ENCODE measurements around the gene DUSP9.
A peak's percentile ranks its signal among the peaks of the same experiment; 100 is the strongest.

The DUSP9 gene

GRCh38 chrX:153649178-153649914 is 2.3 kb downstream of the DUSP9 start:
- DNase-seq, result peak; percentile 10

GRCh38 chrX:153649915-153650782 is 3.1 kb downstream of the DUSP9 start:
- no peak for DNase-seq

- no peak for DNase-seq
Measured at GRCh38 chrX:153650959-153651358, 4.0 kb downstream of the DUSP9 start.

- no peak for DNase-seq
Measured at GRCh38 chrX:153651540-153652079, 4.6 kb downstream of the DUSP9 start.

- no peak for DNase-seq
Measured at GRCh38 chrX:153653556-153653955, 6.6 kb downstream of the DUSP9 start.

- no peak for DNase-seq
Measured at GRCh38 chrX:153657161-153657560, 10.2 kb downstream of the DUSP9 start.

- no peak for DNase-seq
Measured at GRCh38 chrX:153659268-153659667, 12.3 kb downstream of the DUSP9 start.

GRCh38 chrX:153662266-153662665 is 15.3 kb downstream of the DUSP9 start:
- peak; percentile 20 for DNase-seq

- no peak for DNase-seq
Measured at GRCh38 chrX:153665726-153666306, 18.8 kb downstream of the DUSP9 start.

- DNase-seq, result no peak
Measured at GRCh38 chrX:153667281-153667955, 20.4 kb downstream of the DUSP9 start.

GRCh38 chrX:153667956-153668396 is 21.0 kb downstream of the DUSP9 start:
- DNase-seq, result peak; percentile 67

GRCh38 chrX:153668423-153669173 is 21.6 kb downstream of the DUSP9 start:
- no peak for DNase-seq

- no peak for DNase-seq
Measured at GRCh38 chrX:153669174-153669890, 22.3 kb downstream of the DUSP9 start.

- DNase-seq, result no peak
Measured at GRCh38 chrX:153669901-153670731, 23.1 kb downstream of the DUSP9 start.

- no peak for DNase-seq
Measured at GRCh38 chrX:153670748-153671588, 24.0 kb downstream of the DUSP9 start.

- DNase-seq, result no peak
Measured at GRCh38 chrX:153671589-153672530, 24.9 kb downstream of the DUSP9 start.

GRCh38 chrX:153672531-153673427 is 25.8 kb downstream of the DUSP9 start:
- no peak for DNase-seq

All from fibroblast of skin of right biceps (primary cell).